HCT116 (cell line): ENCODE measurements around the gene RNF217. TPM values are rescaled to one million over a fixed set of nuclear protein-coding genes. Genes with fewer than 3 reads are reported as not detected.

Experiments used
- ATAC-seq: fragments of 200-7000 bp; cut with Tn5 transposase; 2 replicates; pipeline ENCODE4 v1.9.1; 2020; ENCODE audit warnings: mild to moderate bottlenecking, moderate library complexity
- BruUV-seq: library from RNA; stranded (reverse); fragments of 400-500 nt; replicated peaks from 2 replicates; lab custom pipeline; 2021; lab: Mats Ljungman, UMichigan
- CTCF ChIA-PET: fragments of 300-600 bp; sonication (Branson Sonifier 250); formaldehyde crosslinking; loops from one replicate; lab custom pipeline; 2021; ENCODE audit warnings: antibody characterized with exemption; lab: Charles Lee
- POLR2A ChIA-PET: fragments of 300-600, 350-600 bp; sonication (Branson Sonifier 250); formaldehyde crosslinking; loops from one replicate; lab custom pipeline; 2021; ENCODE audit warnings: antibody characterized with exemption; lab: Charles Lee
- RAD21 ChIA-PET, 2 experiments: fragments of 300-600 bp; sonication (Branson Sonifier 250); formaldehyde crosslinking; loops; one replicate each; lab custom pipeline; 2023; ENCODE audit warnings: low total read pairs in 2 of 2; ENCODE audit not compliant: uncharacterized antibody in 2 of 2, unreplicated experiment in 2 of 2, low non-redundant PET in 1 of 2; lab: Charles Lee
- DNase-seq: peaks from one replicate; pipeline ENCODE4 v3.0.0-alpha.2; 2010; ENCODE audit warnings: low read depth, low spot score
- H2AFZ ChIP-seq: fragments of 200-600 bp; shearing (Covaris generic), sonication (generic); 2 replicates; pipeline ENCODE4 v1.6.1; 2017; ENCODE audit warnings: low read depth, mixed run types, mixed read lengths, antibody characterized with exemption, low read length; ENCODE audit not compliant: poor library complexity, severe bottlenecking
- H3K27ac ChIP-seq: 2 replicates; pipeline ENCODE4 v1.5.1; 2012; ENCODE audit warnings: low read depth, low read length
- H3K27me3 ChIP-seq: fragments of 200-600 bp; sonication (generic); 2 replicates; pipeline ENCODE4 v1.6.1; 2016; ENCODE audit warnings: mixed run types, low read length, mixed read lengths; ENCODE audit not compliant: insufficient read depth
- H3K36me3 ChIP-seq, 2 experiments: fragments of 200-500 bp in 1 of 2; fragments of 200-600 bp in 1 of 2; sonication (Bioruptor generic) in 1 of 2; sonication (generic) in 1 of 2; 2 replicates each; pipeline versions ENCODE4 v1.5.1 to v1.6.1; 2014 to 2016; ENCODE audit warnings: low read length in 2 of 2, inconsistent platforms in 1 of 2, mixed read lengths in 1 of 2, mixed run types in 1 of 2; ENCODE audit not compliant: insufficient read depth in 2 of 2, control insufficient read depth in 1 of 2
- H3K4me1 ChIP-seq, 2 experiments: fragments of 200-600 bp in 1 of 2; sonication (generic) in 1 of 2; 2 replicates each; pipeline versions ENCODE4 v1.5.1 to v1.6.1; 2012 to 2017; ENCODE audit warnings: low read length in 2 of 2, inconsistent platforms in 1 of 2, mild to moderate bottlenecking in 1 of 2, mixed read lengths in 1 of 2, mixed run types in 1 of 2, moderate library complexity in 1 of 2; ENCODE audit not compliant: insufficient read depth in 2 of 2, control insufficient read depth in 1 of 2
- H3K4me2 ChIP-seq: fragments of 200-600 bp; sonication (generic); 2 replicates; pipeline ENCODE4 v1.6.1; 2017; ENCODE audit warnings: mixed run types, low read length, mixed read lengths
- H3K4me3 ChIP-seq, 2 experiments: fragments of 200-600 bp in 1 of 2; sonication (generic) in 1 of 2; replicated peaks in 1 of 2; 2 replicates each; pipeline ENCODE4 v1.5.1; 2011 to 2016; ENCODE audit warnings: low read length in 2 of 2, control low read depth in 1 of 2, low read depth in 1 of 2, mild to moderate bottlenecking in 1 of 2, mixed read lengths in 1 of 2, mixed run types in 1 of 2
- H3K79me2 ChIP-seq: fragments of 200-600 bp; sonication (generic); 2 replicates; pipeline ENCODE4 v1.6.1; 2017; ENCODE audit warnings: mild to moderate bottlenecking, mixed run types, low read length, moderate library complexity, mixed read lengths; ENCODE audit not compliant: insufficient read depth
- H3K9ac ChIP-seq: fragments of 200-600 bp; sonication (generic); 2 replicates; pipeline ENCODE4 v1.6.1; 2016; ENCODE audit warnings: low read length, mixed read lengths
- H3K9me2 ChIP-seq: fragments of 200-600 bp; sonication (generic), shearing (Covaris generic); 2 replicates; pipeline ENCODE4 v1.6.1; 2017; ENCODE audit warnings: mixed run types, mild to moderate bottlenecking, moderate library complexity; ENCODE audit not compliant: insufficient read depth
- H3K9me3 ChIP-seq, 2 experiments: fragments of 200-500 bp in 1 of 2; fragments of 200-600 bp in 1 of 2; sonication (Bioruptor generic) in 1 of 2; sonication (generic) in 1 of 2; 2 replicates each; pipeline ENCODE4 v1.6.1; 2014 to 2017; ENCODE audit warnings: low read length in 2 of 2, mixed read lengths in 2 of 2, inconsistent platforms in 1 of 2, low read depth in 1 of 2, mild to moderate bottlenecking in 1 of 2, mixed run types in 1 of 2, moderate library complexity in 1 of 2; ENCODE audit not compliant: control insufficient read depth in 1 of 2, insufficient read depth in 1 of 2
- H4K20me1 ChIP-seq: fragments of 200-600 bp; sonication (generic), shearing (Covaris generic); 2 replicates; pipeline ENCODE4 v1.6.1; 2017; ENCODE audit warnings: mixed run types, mild to moderate bottlenecking, moderate library complexity; ENCODE audit not compliant: insufficient read depth
- FOSL1 ChIP-seq: IDR thresholded peaks from 2 replicates; pipeline ENCODE4 v1.6.1; 2012; ENCODE audit warnings: low read depth
- MAX ChIP-seq: IDR thresholded peaks from 2 replicates; pipeline ENCODE4 v1.6.1; 2012
- POLR2A ChIP-seq: IDR thresholded peaks from 2 replicates; pipeline ENCODE4 v1.7.0; 2011; ENCODE audit warnings: borderline replicate concordance; ENCODE audit not compliant: insufficient read depth, insufficient read length; ENCODE audit errors: extremely low read depth
- SP1 ChIP-seq: IDR thresholded peaks from 2 replicates; pipeline ENCODE4 v1.6.1; 2012; ENCODE audit warnings: low read depth
- TCF7L2 ChIP-seq: IDR thresholded peaks from 2 replicates; pipeline ENCODE4 v1.7.0; 2011; ENCODE audit warnings: borderline replicate concordance, inconsistent platforms; ENCODE audit not compliant: insufficient read depth, insufficient read length; ENCODE audit errors: extremely low read depth
- ZBTB33 ChIP-seq: IDR thresholded peaks from 2 replicates; pipeline ENCODE4 v1.6.1; 2011; ENCODE audit warnings: mild to moderate bottlenecking, low read length, moderate library complexity; ENCODE audit not compliant: insufficient replicate concordance; ENCODE audit errors: extremely low read depth
- ZNF274 ChIP-seq: fragments of 200-500 bp; sonication (Bioruptor generic); IDR thresholded peaks from 2 replicates; pipeline ENCODE4 v1.6.1; 2014; ENCODE audit warnings: mild to moderate bottlenecking, low read depth, low read length, inconsistent platforms
- intact Hi-C: fragments of 100-400 bp; cut with micrococcal nuclease; formaldehyde crosslinking; loops from 2 replicates; pipeline ENCODE4 v1.10.0; 2022
- total RNA-seq: library from RNA; stranded (reverse); gene quantifications from one replicate; pipeline ENCODE4 v1.2.1, GENCODE V29; 2021; ENCODE audit not compliant: unreplicated experiment
- TF ChIP-seq, protein P1 (sequence below), 3 experiments: fragments of 200-600 bp in 1 of 3; sonication (generic) in 1 of 3; IDR thresholded peaks in 2 of 3; conservative IDR thresholded peaks in 1 of 3; 2 replicates each; pipeline ENCODE4 v1.5.1; 2012 to 2017; ENCODE audit warnings: low read depth in 2 of 3, low read length in 2 of 3, antibody characterized with exemption in 1 of 3, borderline replicate concordance in 1 of 3, control low read depth in 1 of 3, mild to moderate bottlenecking in 1 of 3, mixed read lengths in 1 of 3, mixed run types in 1 of 3, moderate library complexity in 1 of 3; ENCODE audit not compliant: insufficient read depth in 1 of 3

Gene RNF217
- total RNA-seq, 1 experiment from 2014 or later = 20.4 TPM

DNA sequence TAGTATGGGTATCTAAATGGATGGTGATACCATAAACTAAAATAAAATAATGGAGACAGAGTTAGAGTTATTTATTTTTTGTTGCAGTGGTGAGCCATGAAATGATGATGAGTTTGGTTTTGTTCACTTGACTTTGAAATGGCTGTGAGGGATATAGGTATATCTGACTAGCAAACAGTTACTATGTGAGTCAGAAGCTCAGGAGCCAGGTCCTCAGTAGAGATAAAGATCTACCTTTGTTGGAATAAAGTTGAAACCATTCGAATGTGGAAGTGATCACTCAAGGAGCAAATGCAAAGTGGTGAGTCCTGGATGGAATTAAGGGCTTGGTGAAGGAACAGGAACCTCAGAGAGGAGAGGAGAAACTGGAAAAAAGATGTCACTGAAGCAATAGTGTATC, 105.3 kb downstream of the RNF217 start:
- intact Hi-C loops = no loop called here
- Histone ChIP-seq H3K9me2 (no peaks in the 10 kb centered on the region), H3K9ac (no peak overlapping the region), H3K36me3 (no peaks in the 10 kb centered on the region), H3K4me2 (no peak overlapping the region), H3K27ac (no peak overlapping the region), H3K79me2 (no peaks in the 10 kb centered on the region), H4K20me1 (no peaks in the 10 kb centered on the region), H3K4me3 (no peak overlapping the region), H3K9me3 (no peaks in the 10 kb centered on the region), H2AFZ (no peak overlapping the region), H3K4me1 (peaks cover 8 to 9% of the 10 kb centered on the region in 2 experiments; a peak in 2 of 4 replicates), H3K27me3 (no peaks in the 10 kb centered on the region)
- no TSS peak for BruUV-seq
- ChIA-PET POLR2A (no interaction called here), RAD21 (no interaction called here), CTCF (no interaction called here)
- DNase-seq (no peak), ATAC-seq (peak; percentile 27; the same call in 1 of the 2 replicates)
- TF ChIP-seq FOSL1 (no peak), POLR2A (no peak), MAX (no peak), ZBTB33 (no peak), TCF7L2 (no peak), ZNF274 (no peak), SP1 (no peak)
- TF ChIP-seq, protein P1, sequence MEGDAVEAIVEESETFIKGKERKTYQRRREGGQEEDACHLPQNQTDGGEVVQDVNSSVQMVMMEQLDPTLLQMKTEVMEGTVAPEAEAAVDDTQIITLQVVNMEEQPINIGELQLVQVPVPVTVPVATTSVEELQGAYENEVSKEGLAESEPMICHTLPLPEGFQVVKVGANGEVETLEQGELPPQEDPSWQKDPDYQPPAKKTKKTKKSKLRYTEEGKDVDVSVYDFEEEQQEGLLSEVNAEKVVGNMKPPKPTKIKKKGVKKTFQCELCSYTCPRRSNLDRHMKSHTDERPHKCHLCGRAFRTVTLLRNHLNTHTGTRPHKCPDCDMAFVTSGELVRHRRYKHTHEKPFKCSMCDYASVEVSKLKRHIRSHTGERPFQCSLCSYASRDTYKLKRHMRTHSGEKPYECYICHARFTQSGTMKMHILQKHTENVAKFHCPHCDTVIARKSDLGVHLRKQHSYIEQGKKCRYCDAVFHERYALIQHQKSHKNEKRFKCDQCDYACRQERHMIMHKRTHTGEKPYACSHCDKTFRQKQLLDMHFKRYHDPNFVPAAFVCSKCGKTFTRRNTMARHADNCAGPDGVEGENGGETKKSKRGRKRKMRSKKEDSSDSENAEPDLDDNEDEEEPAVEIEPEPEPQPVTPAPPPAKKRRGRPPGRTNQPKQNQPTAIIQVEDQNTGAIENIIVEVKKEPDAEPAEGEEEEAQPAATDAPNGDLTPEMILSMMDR (IDR thresholded peaks at IDR 0.05 in 2 of 3, conservative IDR thresholded peaks at IDR 0.05 in 1 of 3; ENCODE audit: borderline replicate concordance in 1 of 3, insufficient read depth in 1 of 3, low read depth in 2 of 3, low read length in 2 of 3) = no peak
